Measurements from ENCODE around the gene SUMO4. TPM values are rescaled to one million over a fixed set of nuclear protein-coding genes. Genes with fewer than 3 reads are reported as not detected.

The SUMO4 gene
- total RNA-seq, 1 experiment from 2014 or later, result 1.8 TPM

GRCh38 chr6:149385998-149386646 is 13.9 kb upstream of the SUMO4 start:
- Histone ChIP-seq H3K4me2 (no peak overlapping the region), H3K27ac (no peak overlapping the region), H3K79me2 (ENCODE audit: low read depth) (peaks cover 46% of the 10 kb centered on the region), H3K9me3 (ENCODE audit: insufficient read depth, low read depth) (peaks cover 13% of the 10 kb centered on the region), H3F3A (ENCODE audit: insufficient read depth, low read depth) (no peaks in the 10 kb centered on the region), H3K4me1 (replicated peaks; ENCODE audit: insufficient read depth) (no peaks in the 10 kb centered on the region), H3K9me2 (ENCODE audit: insufficient read depth) (no peaks in the 10 kb centered on the region), H3K27me3 (ENCODE audit: insufficient read depth, low read depth) (no peaks in the 10 kb centered on the region), H4K20me1 (ENCODE audit: insufficient read depth) (no peaks in the 10 kb centered on the region; the same call in 1 of the 2 replicates), H3K4me3 (no peak overlapping the region; the same call in 1 of the 2 replicates), H2AFZ (no peak overlapping the region), H3K36me3 (ENCODE audit: low read depth) (peaks cover 46% of the 10 kb centered on the region)
- DNase-seq, result no peak
- TF ChIP-seq CTCF (conservative IDR thresholded peaks at IDR 0.05) (no peak), EZH2 (IDR thresholded peaks at IDR 0.05; ENCODE audit: low read depth) (no peak)
- BruUV-seq (replicated peaks), result no TSS peak
- ChIA-PET POLR2A (ENCODE audit: unreplicated experiment) (no interaction called here), CTCF (no interaction called here)
- intact Hi-C loops (cut with micrococcal nuclease; ENCODE audit: unreplicated experiment), result no loop called here

GRCh38 chr6:149387779-149388512 is 12.1 kb upstream of the SUMO4 start:
- intact Hi-C loops (cut with micrococcal nuclease; ENCODE audit: unreplicated experiment), result no loop called here
- CTCF ChIA-PET, result no interaction called here
- Histone ChIP-seq H3K9me3 (ENCODE audit: insufficient read depth, low read depth) (peaks cover 13% of the 10 kb centered on the region), H3K79me2 (ENCODE audit: low read depth) (peaks cover 60% of the 10 kb centered on the region), H4K20me1 (ENCODE audit: insufficient read depth) (0 out of 2 replicates have a peak, but pooled peaks cover 6% of the 10 kb centered on the region), H2AFZ (no peak overlapping the region), H3K4me2 (no peak overlapping the region), H3K4me3 (no peak overlapping the region), H3F3A (ENCODE audit: insufficient read depth, low read depth) (no peaks in the 10 kb centered on the region), H3K27me3 (ENCODE audit: insufficient read depth, low read depth) (no peaks in the 10 kb centered on the region), H3K27ac (no peak overlapping the region), H3K36me3 (ENCODE audit: low read depth) (peaks cover 44% of the 10 kb centered on the region), H3K9me2 (ENCODE audit: insufficient read depth) (no peaks in the 10 kb centered on the region), H3K4me1 (replicated peaks; ENCODE audit: insufficient read depth) (no peaks in the 10 kb centered on the region)
- DNase-seq, result no peak
- POLR2A ChIA-PET (ENCODE audit: unreplicated experiment), result interaction anchor here (0.6 kb wide), 1 partner anchor 9 kb away, joined by 3 read pairs; no protein-coding TSS in a partner anchor
- BruUV-seq (replicated peaks), result no TSS peak
- TF ChIP-seq EZH2 (IDR thresholded peaks at IDR 0.05; ENCODE audit: low read depth) (no peak), CTCF (conservative IDR thresholded peaks at IDR 0.05) (no peak)

- no peaks in the 10 kb centered on the region for H3K4me1 ChIP-seq (replicated peaks; ENCODE audit: insufficient read depth)
- H3K79me2 ChIP-seq (ENCODE audit: low read depth), result peaks cover 76% of the 10 kb centered on the region
- DNase-seq, result no peak
- peaks cover 13% of the 10 kb centered on the region for H3K9me3 ChIP-seq (ENCODE audit: insufficient read depth, low read depth)
- H3F3A ChIP-seq (ENCODE audit: insufficient read depth, low read depth), result no peaks in the 10 kb centered on the region
- intact Hi-C loops (cut with micrococcal nuclease; ENCODE audit: unreplicated experiment), result loop anchor here (10.0 kb wide), 1 partner anchor 65 kb away; no protein-coding TSS in a partner anchor
- BruUV-seq (replicated peaks), result no TSS peak
- peaks cover 37% of the 10 kb centered on the region for H3K36me3 ChIP-seq (ENCODE audit: low read depth)
- no peak overlapping the region for H3K27ac ChIP-seq
- H2AFZ ChIP-seq, result no peak overlapping the region
- CTCF ChIA-PET, result no interaction called here
- H3K9me2 ChIP-seq (ENCODE audit: insufficient read depth), result no peaks in the 10 kb centered on the region
- H3K27me3 ChIP-seq (ENCODE audit: insufficient read depth, low read depth), result no peaks in the 10 kb centered on the region
- TF ChIP-seq CTCF (conservative IDR thresholded peaks at IDR 0.05), result no peak
- no peak for TF ChIP-seq EZH2 (IDR thresholded peaks at IDR 0.05; ENCODE audit: low read depth)
- no peak overlapping the region for H3K4me2 ChIP-seq
- 0 out of 2 replicates have a peak, but pooled peaks cover 8% of the 10 kb centered on the region for H4K20me1 ChIP-seq (ENCODE audit: insufficient read depth)
- POLR2A ChIA-PET (ENCODE audit: unreplicated experiment), result no interaction called here
- H3K4me3 ChIP-seq, result no peak overlapping the region
Observed at GRCh38 chr6:149389509-149390297, 10.4 kb upstream of the SUMO4 start.

Data from PC-9 (cell line).